NCI-H2196 (cell line): ENCODE measurements around the gene S1PR4.
"Not testable (repeated sequence)": the region's sequence is repeated elsewhere in the genome, so short reads cannot be mapped to it uniquely, and the experiment has no call there.

Experiments
- DNase-seq: peaks from one replicate; lab custom pipeline; 2025; ENCODE audit not compliant: unreplicated experiment; lab: John Stamatoyannopoulos, UW

The S1PR4 gene

DNA sequence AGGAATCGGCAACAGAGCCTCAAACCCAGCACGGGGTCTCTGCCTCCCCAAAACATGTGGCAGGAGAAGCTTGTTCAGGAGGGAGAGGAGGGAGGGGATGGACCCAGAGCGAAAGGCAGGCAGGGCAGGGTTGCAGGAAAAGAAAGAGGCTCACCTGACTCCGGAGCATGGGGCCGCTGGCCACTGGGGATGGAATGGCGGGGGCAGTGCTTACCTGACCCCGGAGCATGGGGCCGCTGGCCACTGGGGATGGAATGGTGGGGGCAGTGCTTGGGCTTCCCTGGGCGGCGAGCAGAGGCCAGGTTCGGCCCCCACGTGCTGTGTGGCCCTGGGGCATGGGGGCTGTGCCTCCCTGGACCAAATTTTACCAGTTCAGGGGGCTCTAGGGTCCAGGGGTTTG lies 32.6 kb downstream of the S1PR4 start:
- DNase-seq = no peak

GRCh38 chr19:3213159-3213558 lies 34.6 kb downstream of the S1PR4 start:
- DNase-seq = no peak

DNA sequence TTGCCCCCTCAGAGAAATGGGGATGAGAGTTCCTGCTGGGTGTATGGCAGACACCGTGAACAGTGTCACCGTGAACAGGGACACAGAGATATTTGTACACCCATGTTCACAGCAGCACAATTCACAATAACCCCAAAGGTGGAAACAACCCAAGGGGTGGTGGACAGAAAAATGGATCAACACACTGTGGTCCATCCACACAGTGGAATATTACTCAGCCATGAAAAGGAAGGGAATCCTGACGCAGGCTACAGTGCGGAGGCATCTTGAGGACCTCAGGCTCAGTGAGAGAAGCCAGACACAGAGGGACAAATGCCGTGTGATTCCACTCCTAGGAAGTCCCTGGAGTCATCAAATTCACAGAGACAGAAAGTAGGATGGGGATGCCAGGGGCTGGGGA lies 38.3 kb downstream of the S1PR4 start:
- no peak for DNase-seq

GRCh38 chr19:3220576-3220975 lies 42.0 kb downstream of the S1PR4 start:
- DNase-seq = no peak

- DNase-seq = not testable (repeated sequence)
Observed at GRCh38 chr19:3221576-3221975, 43.0 kb downstream of the S1PR4 start.

DNA sequence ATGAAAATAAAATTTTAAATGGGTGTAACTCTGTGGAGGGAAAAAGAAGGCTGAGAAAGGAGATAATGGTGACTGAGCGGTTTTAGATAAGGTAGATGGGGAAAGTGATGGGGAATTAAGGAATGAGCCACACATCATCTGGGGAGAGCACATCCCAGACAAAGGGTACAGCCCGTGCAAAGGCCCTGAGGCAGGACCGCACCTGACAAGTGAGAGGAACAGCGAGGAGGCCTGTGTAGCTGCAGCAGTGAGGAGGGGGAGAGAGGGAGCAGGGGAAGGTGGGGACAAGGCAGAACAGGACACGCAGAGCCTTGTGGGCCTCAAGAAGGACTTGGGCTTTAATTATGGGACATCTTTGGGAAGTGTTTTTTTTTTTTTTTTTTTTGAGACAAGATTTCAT lies 44.1 kb downstream of the S1PR4 start:
- DNase-seq = no peak

GRCh38 chr19:3224346-3225168 lies 46.0 kb downstream of the S1PR4 start, which contains the start of gene CELF5:
CELF5 (plus strand) TSS chr19:3224661; CDS start chr19:3224740, 79 bp downstream.
- DNase-seq = peak; percentile 79

- no peak for DNase-seq
Observed at GRCh38 chr19:3225169-3225485, 46.6 kb downstream of the S1PR4 start.

- DNase-seq = no peak
Observed at GRCh38 chr19:3225677-3226093, 47.1 kb downstream of the S1PR4 start.

- no peak for DNase-seq
Observed at GRCh38 chr19:3227054-3227626, 48.6 kb downstream of the S1PR4 start.

GRCh38 chr19:3229346-3229743 lies 50.8 kb downstream of the S1PR4 start:
- no peak for DNase-seq
